Hematopoietic multipotent progenitor cell treated with erythropoietin and hydrocortisone succinate and interleukin-3 and kit ligand, for 17 days (in vitro differentiated cells): ENCODE measurements around the gene DOCK1.

Experiments
- DNase-seq: peaks from one replicate; pipeline ENCODE4 v3.0.0-alpha.2; 2015; ENCODE audit warnings: low spot score

Gene DOCK1

DNA sequence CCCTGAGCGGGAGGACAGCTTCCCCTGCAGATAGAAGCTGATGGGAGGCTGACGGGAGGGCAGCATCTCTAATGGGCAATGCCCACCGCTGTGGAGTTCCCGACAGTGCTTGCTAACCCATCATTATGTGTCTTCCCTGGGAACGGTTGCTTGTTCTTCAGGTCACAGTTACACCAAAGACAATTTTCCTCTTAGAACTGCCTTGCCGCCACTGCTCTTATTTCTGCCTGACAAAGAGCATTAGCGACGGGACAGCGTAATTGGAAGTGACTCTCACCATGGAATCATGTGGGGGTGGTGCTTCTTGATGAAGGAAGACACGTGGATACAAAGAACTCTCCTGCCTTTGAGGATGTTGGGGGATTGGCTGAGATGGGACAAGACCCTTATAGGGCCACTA, 562.6 kb downstream of the DOCK1 start:
- DNase-seq = no peak

DNA sequence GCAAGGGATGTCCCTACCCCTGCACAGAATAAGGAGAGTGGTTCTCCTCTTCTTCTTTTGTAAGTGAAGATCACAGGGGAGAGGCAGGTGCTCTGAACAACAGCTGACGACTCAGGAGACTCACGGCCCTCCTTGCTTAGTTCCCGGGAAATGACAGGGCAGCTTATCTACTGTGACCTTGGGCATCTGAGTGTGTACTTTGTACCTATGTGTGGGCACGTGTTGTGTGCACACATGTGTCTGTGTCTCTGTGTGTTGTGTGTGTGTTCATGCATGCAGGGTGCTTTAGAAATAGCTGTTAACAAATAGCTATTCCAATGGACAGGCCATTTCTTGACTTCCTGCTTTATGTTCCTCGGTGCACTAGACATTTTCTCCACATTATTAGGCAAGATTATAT, 563.4 kb downstream of the DOCK1 start:
- no peak for DNase-seq

DNA sequence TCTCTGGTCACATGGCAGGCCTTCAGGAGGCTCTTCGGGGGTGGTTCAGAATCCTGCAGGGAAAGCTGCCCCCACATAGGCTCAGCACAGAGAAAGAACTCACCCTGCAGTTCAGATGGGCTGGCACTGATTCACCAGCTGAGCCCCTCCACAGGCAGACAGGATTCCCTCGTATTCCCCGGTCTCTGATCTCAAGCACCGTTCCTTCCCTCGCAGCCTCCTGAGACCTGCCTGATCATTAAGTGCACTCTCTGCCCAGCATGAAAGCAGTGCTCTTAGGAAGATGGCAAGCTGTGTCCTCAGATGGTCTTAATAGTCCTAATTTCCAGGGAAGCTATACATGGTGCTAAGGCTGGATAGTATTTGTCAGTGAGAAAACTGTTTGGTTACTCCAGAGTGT, 565.7 kb downstream of the DOCK1 start:
- DNase-seq = no peak

DNA sequence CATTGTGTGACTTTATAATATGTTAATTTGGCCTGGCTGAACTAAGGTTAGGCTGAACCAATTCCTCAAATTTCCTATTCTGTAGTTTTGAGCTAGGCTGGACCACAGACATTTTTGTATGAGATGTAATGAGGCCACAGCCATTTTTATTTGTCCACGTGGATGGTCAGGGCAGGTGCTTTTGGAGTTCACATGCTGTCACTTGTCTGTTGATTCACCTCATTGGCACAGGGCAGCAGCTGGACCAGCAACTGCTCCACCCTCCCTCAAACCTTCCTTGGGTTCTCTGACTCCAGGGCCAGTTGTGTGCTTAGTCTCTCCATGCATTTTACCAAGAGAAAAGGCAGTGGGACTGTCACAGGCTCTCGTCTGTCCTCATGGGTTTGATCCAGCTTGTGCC, 567.7 kb downstream of the DOCK1 start:
- no peak for DNase-seq

DNA sequence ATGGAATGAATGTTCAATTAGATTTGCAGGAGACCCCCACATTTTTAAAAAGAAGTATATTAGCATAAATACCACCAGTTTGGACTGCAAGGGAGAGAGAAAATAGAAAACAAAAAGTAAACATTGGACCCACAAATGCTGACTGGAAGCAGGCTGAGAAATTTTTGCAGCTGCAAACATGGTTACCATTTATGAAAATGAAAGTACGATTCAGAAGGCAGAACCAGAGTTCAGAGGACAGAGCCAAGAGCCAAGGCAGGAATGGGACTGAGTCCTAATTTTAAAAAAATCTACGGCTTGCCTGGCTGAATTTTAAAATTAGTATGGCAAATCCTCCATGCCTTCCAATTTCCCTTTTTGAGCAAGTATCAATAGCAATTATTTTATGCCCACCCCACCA, 569.3 kb downstream of the DOCK1 start:
- DNase-seq = no peak

DNA sequence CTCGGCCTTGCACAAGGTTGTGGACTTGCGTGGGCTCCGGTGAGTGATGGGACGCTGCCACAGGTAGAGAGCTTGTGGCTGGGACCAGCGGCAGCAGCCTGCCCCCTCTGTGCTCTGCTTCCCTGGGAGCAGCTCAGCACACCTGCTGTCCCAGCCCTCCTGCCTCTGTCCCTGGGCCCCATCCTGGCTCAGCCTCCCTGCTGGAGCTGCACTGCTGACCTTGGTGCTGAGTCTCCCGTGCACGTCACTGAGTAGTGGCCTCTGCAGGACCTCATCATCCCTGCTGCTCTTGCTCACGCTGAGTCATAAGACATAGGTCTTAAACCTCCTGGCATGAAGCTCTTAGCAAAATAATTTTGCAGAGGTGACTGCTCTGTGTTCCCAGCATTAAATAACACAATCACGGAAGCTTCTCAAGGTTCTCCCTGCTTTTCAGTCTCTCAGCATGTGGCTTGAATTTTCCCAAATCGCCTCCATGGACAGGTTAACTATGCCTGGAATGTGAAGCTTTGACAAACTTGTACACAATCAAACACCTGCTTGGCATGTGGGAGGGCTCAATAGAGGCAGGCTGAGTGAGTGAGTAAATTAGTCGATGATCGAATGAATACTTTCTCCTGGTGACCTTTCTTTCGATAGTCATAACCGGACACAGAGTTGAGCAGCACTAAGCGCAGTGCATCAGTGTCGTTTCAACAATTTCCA, 580.1 kb downstream of the DOCK1 start:
- no peak for DNase-seq

DNA sequence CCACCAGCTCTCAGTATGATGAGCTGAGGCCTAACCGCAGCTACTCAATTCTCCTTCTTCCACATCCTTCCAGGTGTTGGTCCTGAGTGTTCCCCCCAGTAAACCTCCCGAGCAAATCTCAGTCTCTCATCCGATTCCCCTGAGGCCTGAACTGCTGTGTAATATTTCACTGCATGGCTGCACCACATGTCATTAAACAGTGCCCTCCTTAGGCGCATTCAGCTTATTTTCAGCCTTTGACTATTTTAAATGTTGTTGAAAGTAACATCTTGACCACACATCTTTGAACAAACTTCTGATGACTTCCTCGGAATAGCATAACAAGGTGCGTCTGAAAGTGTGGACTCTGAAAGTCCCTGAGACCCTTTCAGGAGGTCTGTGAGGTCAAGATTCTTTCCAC, 581.1 kb downstream of the DOCK1 start:
- DNase-seq = no peak

DNA sequence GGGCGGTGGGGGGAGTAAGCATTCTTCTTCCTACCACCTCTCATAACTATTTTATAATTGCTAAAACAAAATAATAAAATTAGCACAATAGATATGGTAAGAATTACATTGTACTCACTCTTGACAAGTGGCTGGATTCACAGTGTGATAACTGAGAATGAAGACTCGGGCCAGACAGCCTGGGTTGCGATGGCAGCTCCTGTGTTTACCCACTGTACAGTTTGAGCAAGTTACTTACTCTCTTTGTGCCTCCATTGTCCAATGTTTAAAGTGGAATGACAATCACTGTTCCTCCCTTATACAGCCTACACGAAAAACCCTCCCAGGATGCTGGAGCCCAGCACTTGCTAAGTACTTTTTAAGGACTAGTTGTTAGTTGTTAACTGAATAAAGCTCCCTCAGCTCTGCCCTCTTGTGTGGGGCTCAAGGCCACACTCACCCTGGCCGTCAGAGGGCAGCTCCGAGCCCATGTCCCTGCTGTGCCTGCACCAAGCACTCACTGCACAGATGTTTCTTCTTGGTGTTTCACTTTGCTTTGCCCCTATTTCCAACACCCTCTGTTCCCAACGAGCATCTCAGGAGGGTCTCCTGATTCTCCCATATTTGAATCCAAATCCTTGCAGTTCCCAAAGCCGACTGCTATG, 587.5 kb downstream of the DOCK1 start:
- no peak for DNase-seq

DNA sequence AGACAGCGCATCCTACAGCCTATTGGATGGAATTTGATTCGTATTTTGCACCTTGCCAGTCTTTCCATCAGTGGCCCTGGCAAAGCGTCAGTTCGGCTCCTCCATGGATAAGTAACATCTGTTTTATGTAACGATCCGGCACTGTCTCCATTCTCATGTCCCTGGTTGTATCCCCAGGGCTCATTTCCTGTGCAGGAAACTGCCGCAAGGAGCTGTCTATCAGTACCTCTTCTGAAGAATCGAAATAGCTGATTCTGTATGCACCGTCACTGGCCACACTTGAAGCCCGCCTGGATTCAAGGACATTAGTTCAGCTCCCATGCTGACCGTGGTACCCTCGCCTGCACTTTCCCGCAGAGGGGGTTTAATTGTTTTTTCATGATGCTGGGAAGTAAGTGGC, 590.8 kb downstream of the DOCK1 start:
- no peak for DNase-seq

DNA sequence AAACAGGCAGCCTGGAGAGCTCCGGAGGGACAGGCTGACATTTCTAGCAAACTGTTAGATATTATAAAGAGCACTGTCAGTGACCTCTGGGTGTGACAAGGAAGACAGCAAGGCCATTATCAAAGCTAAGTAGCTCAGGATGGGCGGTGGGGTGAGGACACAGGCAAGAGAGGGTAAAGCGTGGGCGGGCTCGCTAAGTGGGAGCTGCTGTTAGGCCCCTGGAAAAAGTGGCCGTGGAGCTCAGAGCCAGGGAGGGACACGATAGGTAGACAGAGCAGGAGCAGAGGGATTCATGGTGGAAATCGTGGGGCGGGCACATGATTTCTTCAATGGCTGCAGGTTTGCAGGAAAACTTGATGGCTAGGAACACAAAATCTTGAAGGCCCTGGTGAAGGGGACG, 592.5 kb downstream of the DOCK1 start:
- DNase-seq = no peak

DNA sequence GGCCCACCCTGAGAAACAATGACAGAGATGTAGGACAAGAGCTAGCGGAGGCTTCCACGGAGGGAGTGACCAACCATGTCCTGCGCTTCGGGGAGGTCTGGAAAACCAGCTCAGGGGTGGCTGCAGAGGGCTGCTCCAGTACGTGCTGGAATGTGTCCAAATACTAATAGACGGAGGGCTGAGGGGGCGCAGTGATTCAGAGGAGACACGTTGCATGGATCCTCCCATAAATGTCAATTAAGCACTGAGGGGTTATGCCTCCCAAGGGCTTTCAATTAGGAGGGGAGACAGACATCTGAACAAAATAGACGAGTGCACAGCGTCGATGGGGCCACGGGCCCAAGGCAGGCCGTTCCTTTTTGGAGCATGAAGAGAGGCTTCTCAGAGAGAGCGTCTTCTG, 592.9 kb downstream of the DOCK1 start:
- no peak for DNase-seq

DNA sequence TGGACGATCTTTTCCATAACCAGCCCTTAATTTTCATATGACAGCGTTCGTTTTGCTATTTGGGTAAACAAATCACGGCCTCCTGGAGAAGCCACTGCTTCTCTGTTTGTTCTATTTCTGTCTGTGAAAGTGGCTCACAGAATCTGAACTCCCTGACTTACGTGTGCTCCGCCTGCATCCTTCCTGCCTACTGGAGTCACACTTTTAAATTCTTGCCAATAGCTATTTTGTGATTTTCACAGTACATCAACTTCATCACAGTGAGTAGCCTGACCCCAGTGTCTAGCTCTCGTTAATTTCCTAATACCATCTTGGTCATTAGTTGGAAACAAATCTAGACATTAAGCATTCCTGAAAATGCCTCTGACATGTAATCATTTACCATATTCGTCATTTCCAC, 594.9 kb downstream of the DOCK1 start:
- no peak for DNase-seq
